ENCODE data around the gene EIPR1. TPM values are rescaled to one million over a fixed set of nuclear protein-coding genes. Genes with fewer than 3 reads are reported as not detected.

EIPR1 gene
- total and polyA plus RNA-seq, 4 donors = 12.0 to 26.8 (median 23.4) TPM

DNA sequence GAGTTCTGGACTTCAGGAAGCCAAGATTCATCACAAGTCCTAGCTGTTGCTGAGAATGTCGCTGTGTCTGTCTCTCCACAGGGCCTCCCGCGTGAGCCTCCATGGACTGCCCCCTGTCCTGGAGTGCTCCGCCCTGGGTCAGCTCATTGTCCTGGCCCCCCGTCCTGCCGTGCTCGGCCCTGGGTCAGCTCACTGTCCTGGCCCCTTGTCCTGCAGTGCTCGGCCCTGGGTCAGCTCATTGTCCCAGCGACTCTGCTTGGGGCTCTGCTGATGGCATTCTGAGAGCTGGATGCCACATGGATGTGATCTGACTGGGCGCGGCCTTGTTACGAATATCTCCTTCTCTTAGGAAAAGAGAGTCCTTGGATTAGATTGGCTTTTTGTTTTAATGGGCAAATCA, 78.5 kb downstream of the EIPR1 start:
- WGBS, 2 donors = 97 to 98% methylated on average over 12 of the region's 12 CpGs
- Histone ChIP-seq H3K4me3 (no peak overlapping the region), H3K27me3 (ENCODE audit: control insufficient read depth in 3 of 3, insufficient read depth in 3 of 3, low read length in 2 of 3) (no peaks in the 10 kb centered on the region), H3K9me3 (ENCODE audit: control insufficient read depth in 4 of 4, insufficient read depth in 3 of 4, low read length in 3 of 4) (peaks cover 0 to 3% (median 0%) of the 10 kb centered on the region in 4 donors), H3K9ac (ENCODE audit: insufficient read depth in 1 of 2, low read length in 2 of 2) (no peak overlapping the region), H3K36me3 (ENCODE audit: control insufficient read depth in 4 of 4, insufficient read depth in 4 of 4, low read length in 4 of 4) (peaks cover 0 to 2% (median 0%) of the 10 kb centered on the region in 4 donors), H3K27ac (ENCODE audit: low read depth in 1 of 2, low read length in 1 of 2) (no peak overlapping the region), H3K4me1 (ENCODE audit: control insufficient read depth in 5 of 5, insufficient read depth in 5 of 5, low read length in 5 of 5) (peaks cover 0 to 8% (median 6%) of the 10 kb centered on the region in 5 donors)
- ATAC-seq (ENCODE audit: insufficient read depth, low FRiP score) (no peak), DNase-seq (no peak)
- TF ChIP-seq CTCF (IDR thresholded peaks at IDR 0.05; ENCODE audit: control extremely low read depth, extremely low read depth) = no peak

GRCh38 chr2:3298191-3298590, 79.4 kb downstream of the EIPR1 start:
- TF ChIP-seq CTCF (IDR thresholded peaks at IDR 0.05; ENCODE audit: control extremely low read depth, extremely low read depth) = no peak
- H3K27ac ChIP-seq (ENCODE audit: low read depth in 1 of 2, low read length in 1 of 2) = no peak overlapping the region
- ATAC-seq (ENCODE audit: insufficient read depth, low FRiP score) = no peak
- H3K4me1 ChIP-seq (ENCODE audit: control insufficient read depth in 5 of 5, insufficient read depth in 5 of 5, low read length in 5 of 5) = peaks cover 0 to 7% (median 4%) of the 10 kb centered on the region in 5 donors
- no peaks in the 10 kb centered on the region for H3K27me3 ChIP-seq (ENCODE audit: control insufficient read depth in 3 of 3, insufficient read depth in 3 of 3, low read length in 2 of 3)
- 93 to 94% methylated on average over 7 of the region's 7 CpGs for WGBS, 2 donors
- H3K9me3 ChIP-seq (ENCODE audit: control insufficient read depth in 4 of 4, insufficient read depth in 3 of 4, low read length in 3 of 4) = peaks cover 0 to 3% (median 0%) of the 10 kb centered on the region in 4 donors
- peaks cover 0 to 2% (median 0%) of the 10 kb centered on the region in 4 donors for H3K36me3 ChIP-seq (ENCODE audit: control insufficient read depth in 4 of 4, insufficient read depth in 4 of 4, low read length in 4 of 4)
- no peak overlapping the region for H3K9ac ChIP-seq (ENCODE audit: insufficient read depth in 1 of 2, low read length in 2 of 2)
- no peak overlapping the region for H3K4me3 ChIP-seq
- no peak for DNase-seq

GRCh38 chr2:3297523-3297922, 80.1 kb downstream of the EIPR1 start:
- Histone ChIP-seq H3K27me3 (ENCODE audit: control insufficient read depth in 3 of 3, insufficient read depth in 3 of 3, low read length in 2 of 3) (no peaks in the 10 kb centered on the region), H3K9me3 (ENCODE audit: control insufficient read depth in 4 of 4, insufficient read depth in 3 of 4, low read length in 3 of 4) (peaks cover 0 to 3% (median 0%) of the 10 kb centered on the region in 4 donors), H3K27ac (ENCODE audit: low read depth in 1 of 2, low read length in 1 of 2) (no peak overlapping the region), H3K4me3 (no peak overlapping the region), H3K9ac (ENCODE audit: insufficient read depth in 1 of 2, low read length in 2 of 2) (no peak overlapping the region), H3K36me3 (ENCODE audit: control insufficient read depth in 4 of 4, insufficient read depth in 4 of 4, low read length in 4 of 4) (peaks cover 0 to 2% (median 0%) of the 10 kb centered on the region in 4 donors), H3K4me1 (ENCODE audit: control insufficient read depth in 5 of 5, insufficient read depth in 5 of 5, low read length in 5 of 5) (peaks cover 0 to 5% (median 0%) of the 10 kb centered on the region in 5 donors)
- DNase-seq = no peak
- 93 to 97% methylated on average over 6 of the region's 6 CpGs for WGBS, 2 donors
- TF ChIP-seq CTCF (IDR thresholded peaks at IDR 0.05; ENCODE audit: control extremely low read depth, extremely low read depth) = no peak
- no peak for ATAC-seq (ENCODE audit: insufficient read depth, low FRiP score)
